Stimulated activated CD8-positive, alpha-beta memory T cell treated with anti-CD3 and anti-CD28 coated beads, Interleukin-15, amount 100 ng/mL, for 4 hours (primary cell): ENCODE results near the gene ELL.

Experiments
- DNase-seq, 2 donors: peaks; one replicate each; pipeline ENCODE4 v3.0.0-alpha.2; 2020; ENCODE audit warnings: low read depth in 2 of 2

ELL gene

DNA sequence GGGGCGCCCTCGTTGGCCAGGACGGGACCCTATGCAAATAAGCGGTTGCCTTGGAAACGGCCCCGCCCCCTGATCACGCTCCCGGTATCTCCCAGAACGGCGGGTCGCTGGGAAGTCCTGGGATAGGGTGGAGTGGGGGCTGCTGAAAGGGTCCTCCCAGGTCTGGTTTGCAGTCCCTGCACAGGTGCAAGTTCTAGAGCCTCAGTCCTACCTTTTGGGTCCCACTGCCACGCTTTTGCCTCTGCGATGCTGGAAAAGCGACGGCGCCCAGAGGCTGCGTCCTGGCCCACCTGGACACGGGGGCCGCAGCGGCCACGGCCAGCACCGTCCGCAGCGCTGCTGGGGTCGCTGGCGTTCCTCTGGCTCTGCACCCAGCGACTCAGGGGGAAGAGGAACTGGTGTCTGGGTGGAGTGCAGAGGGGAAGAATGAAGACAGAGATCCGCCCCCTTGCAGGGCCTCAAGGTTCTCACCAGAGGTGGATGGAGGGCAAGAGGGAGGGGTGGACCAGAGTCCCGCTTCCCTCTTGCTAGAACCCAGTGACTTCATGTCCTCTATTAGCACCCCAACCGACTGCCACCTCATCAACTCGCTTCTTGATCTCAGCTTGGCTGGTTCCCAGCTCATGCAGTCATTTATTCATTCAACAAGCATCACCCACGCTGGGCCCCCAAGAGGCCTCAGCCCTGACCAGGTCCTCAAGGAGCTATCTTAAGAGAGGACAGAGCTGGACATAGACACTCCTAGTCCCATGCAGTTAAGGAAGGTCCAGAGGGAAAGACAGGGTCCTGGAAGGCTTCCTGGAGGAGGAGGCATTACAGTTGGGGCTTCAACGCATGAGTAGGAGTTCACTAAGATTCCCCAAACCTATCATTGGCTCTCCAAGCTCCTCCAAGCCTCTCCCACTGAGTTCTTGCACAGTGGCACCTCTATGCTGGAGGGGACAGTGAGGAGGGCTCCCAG lies 124.3 kb downstream of the ELL start, which contains the start of gene LRRC25:
LRRC25 (minus strand) TSS at position 381 of the 961 bp plus-strand sequence. CDS start 659 bp downstream, outside the sequence.
- DNase-seq = no peak

DNA sequence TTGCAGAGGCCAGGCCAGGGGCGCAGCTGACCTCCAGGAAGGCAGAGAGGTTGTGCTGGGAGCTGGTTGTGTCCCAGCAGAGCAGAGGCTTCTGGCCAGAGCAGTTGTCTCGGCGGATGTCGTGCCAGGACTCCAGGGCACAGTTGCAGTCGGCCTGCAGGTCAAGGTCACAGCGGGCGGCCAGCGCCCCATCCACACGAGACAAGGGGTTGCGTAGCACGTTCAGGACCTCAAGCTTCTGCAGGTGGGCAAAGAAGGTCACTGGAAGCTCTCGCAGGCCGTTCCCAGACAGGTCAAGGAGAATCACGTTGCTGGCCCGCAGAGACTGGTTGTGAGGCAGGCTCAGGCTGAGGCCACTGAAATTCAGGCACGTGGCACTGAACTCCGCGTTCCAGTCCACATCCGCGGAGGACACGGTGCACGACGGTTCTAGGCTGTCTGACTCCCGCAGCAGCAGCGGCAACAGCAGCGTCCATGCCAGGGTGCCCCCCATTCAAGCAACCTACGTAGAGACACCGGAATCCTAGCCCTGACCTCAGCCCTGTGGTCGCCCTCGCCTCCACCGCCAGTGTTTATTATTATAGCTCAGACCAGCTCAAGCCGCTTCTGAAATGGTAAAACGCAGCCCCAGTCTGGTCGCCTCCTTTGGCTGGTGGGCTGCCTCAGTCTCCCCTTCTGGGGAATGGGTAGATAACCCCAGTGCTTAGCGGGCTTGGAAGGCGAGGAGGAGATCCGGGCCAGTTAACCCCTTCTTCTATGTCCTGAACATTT lies 125.2 kb downstream of the ELL start:
- DNase-seq = no peak

DNA sequence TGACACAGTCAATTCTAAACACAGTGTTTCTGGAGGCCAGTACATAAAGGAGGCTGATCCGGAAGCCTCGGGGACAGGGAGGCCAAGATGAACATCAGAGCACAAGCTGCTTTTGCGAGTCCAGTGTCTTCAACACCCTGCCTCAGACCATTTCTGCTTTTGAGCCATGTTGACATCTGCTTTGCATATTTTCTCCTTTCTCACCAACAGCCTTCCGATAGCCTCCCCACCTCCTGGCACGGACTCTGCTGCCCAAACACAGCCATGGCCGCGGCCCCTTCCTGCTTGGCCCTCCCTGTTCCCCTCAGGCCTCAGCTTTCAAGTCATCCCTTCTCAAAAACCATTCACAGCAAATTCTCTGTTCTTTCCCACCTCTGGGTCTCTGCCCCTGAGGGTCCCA lies 128.0 kb downstream of the ELL start:
- no peak for DNase-seq

DNA sequence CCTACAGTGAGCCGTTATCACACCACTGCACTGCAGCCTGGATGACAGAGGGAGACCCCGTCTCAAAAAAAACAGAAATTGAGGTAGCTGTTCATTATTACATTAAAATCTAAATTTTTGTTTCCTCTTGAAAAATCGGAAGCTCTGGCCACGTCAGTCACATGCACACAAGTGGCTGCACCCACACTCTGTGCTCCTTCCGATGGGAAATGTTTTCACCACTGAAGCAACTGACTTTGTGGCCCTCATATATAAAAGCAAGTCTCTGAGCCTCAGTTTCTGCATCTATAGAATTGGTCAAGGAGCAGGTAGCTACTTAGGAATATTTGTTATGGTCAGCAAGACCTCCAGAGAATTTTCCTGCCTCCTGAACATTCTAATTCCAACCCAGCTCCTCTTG lies 128.9 kb downstream of the ELL start:
- DNase-seq = no peak
